Ectodermal cell (in vitro differentiated cells): ENCODE measurements around the gene SORCS2.

ENCODE experiments used
- H3K27ac ChIP-seq: 2 replicates; pipeline ENCODE4 v1.7.0; 2013; ENCODE audit warnings: mild to moderate bottlenecking, low read depth, low read length; ENCODE audit not compliant: insufficient read depth, poor library complexity, severe bottlenecking
- H3K27me3 ChIP-seq: 2 replicates; pipeline ENCODE4 v1.7.0; 2013; ENCODE audit warnings: mild to moderate bottlenecking, low read length; ENCODE audit not compliant: insufficient read depth, control insufficient read depth, poor library complexity, severe bottlenecking
- H3K36me3 ChIP-seq: one replicate; pipeline ENCODE4 v1.7.0; 2013; ENCODE audit warnings: low read length; ENCODE audit not compliant: control insufficient read depth, insufficient read depth
- H3K4me1 ChIP-seq: one replicate; pipeline ENCODE4 v1.7.0; 2013; ENCODE audit warnings: low read length; ENCODE audit not compliant: control insufficient read depth, insufficient read depth
- H3K4me3 ChIP-seq: 2 replicates; pipeline ENCODE4 v1.7.0; 2013; ENCODE audit warnings: low read depth, low read length, control low read depth; ENCODE audit not compliant: insufficient read depth
- H3K9me3 ChIP-seq: 2 replicates; pipeline ENCODE4 v1.7.0; 2013; ENCODE audit warnings: mild to moderate bottlenecking, low read length, moderate library complexity; ENCODE audit not compliant: control insufficient read depth
- WGBS, 2 experiments: methylation state at CpG; one replicate each; pipeline ENCODE4 v1.1.7; 2013; ENCODE audit warnings: missing lambda C conversion rate in 2 of 2; 5-methylcytosine and 5-hydroxymethylcytosine counted together

Gene SORCS2

GRCh38 chr4:7389719-7390118, 197.4 kb downstream of the SORCS2 start:
- Histone ChIP-seq H3K9me3 (no peaks in the 10 kb centered on the region), H3K4me3 (no peak overlapping the region), H3K27ac (no peak overlapping the region), H3K36me3 (no peaks in the 10 kb centered on the region), H3K4me1 (peaks cover 20% of the 10 kb centered on the region), H3K27me3 (no peaks in the 10 kb centered on the region)
- 68 to 78% methylated on average over 12 of the region's 12 CpGs for WGBS, 2 experiments

GRCh38 chr4:7390336-7390735, 198.0 kb downstream of the SORCS2 start:
- peaks cover 26% of the 10 kb centered on the region for H3K4me1 ChIP-seq
- no peak overlapping the region for H3K4me3 ChIP-seq
- WGBS, 2 experiments = 92 to 93% methylated on average over 13 of the region's 13 CpGs
- no peak overlapping the region for H3K27ac ChIP-seq
- no peaks in the 10 kb centered on the region for H3K27me3 ChIP-seq
- no peaks in the 10 kb centered on the region for H3K36me3 ChIP-seq
- no peaks in the 10 kb centered on the region for H3K9me3 ChIP-seq

- WGBS, 2 experiments = 90 to 92% methylated on average over 18 of the region's 18 CpGs
- H3K27ac ChIP-seq = no peak overlapping the region
- no peak overlapping the region for H3K4me3 ChIP-seq
- H3K27me3 ChIP-seq = no peaks in the 10 kb centered on the region
- H3K4me1 ChIP-seq = peaks cover 26% of the 10 kb centered on the region
- no peaks in the 10 kb centered on the region for H3K36me3 ChIP-seq
- H3K9me3 ChIP-seq = no peaks in the 10 kb centered on the region
Measured at GRCh38 chr4:7390906-7391636, 198.7 kb downstream of the SORCS2 start.

- H3K4me3 ChIP-seq = no peak overlapping the region
- no peaks in the 10 kb centered on the region for H3K36me3 ChIP-seq
- peaks cover 29% of the 10 kb centered on the region for H3K4me1 ChIP-seq
- H3K27me3 ChIP-seq = no peaks in the 10 kb centered on the region
- no peak overlapping the region for H3K27ac ChIP-seq
- 88 to 89% methylated on average over 18 of the region's 18 CpGs for WGBS, 2 experiments
- no peaks in the 10 kb centered on the region for H3K9me3 ChIP-seq
Measured at GRCh38 chr4:7391637-7392437, 199.5 kb downstream of the SORCS2 start.

GRCh38 chr4:7392438-7393421, 200.4 kb downstream of the SORCS2 start:
- Histone ChIP-seq H3K9me3 (no peaks in the 10 kb centered on the region), H3K36me3 (no peaks in the 10 kb centered on the region), H3K4me3 (no peak overlapping the region), H3K27ac (no peak overlapping the region), H3K27me3 (no peaks in the 10 kb centered on the region), H3K4me1 (peaks cover 37% of the 10 kb centered on the region)
- WGBS, 2 experiments = 83 to 84% methylated on average over 32 of the region's 32 CpGs

GRCh38 chr4:7393601-7394575, 201.6 kb downstream of the SORCS2 start:
- no peaks in the 10 kb centered on the region for H3K27me3 ChIP-seq

GRCh38 chr4:7394681-7395451, 202.5 kb downstream of the SORCS2 start:
- Histone ChIP-seq H3K4me3 (no peak overlapping the region), H3K4me1 (peaks cover 41% of the 10 kb centered on the region)
- 85 to 88% methylated on average over 21 of the region's 21 CpGs for WGBS, 2 experiments

More at GRCh38 chr4:7393601-7394575, 201.6 kb downstream of the SORCS2 start:
- Histone ChIP-seq H3K27ac (no peak overlapping the region), H3K36me3 (no peaks in the 10 kb centered on the region), H3K9me3 (no peaks in the 10 kb centered on the region), H3K4me1 (peaks cover 39% of the 10 kb centered on the region), H3K4me3 (no peak overlapping the region)
- WGBS, 2 experiments = 85 to 86% methylated on average over 29 of the region's 29 CpGs

GRCh38 chr4:7395645-7396044, 203.3 kb downstream of the SORCS2 start:
- no peak overlapping the region for H3K4me3 ChIP-seq
- peaks cover 35% of the 10 kb centered on the region for H3K4me1 ChIP-seq
- no peaks in the 10 kb centered on the region for H3K9me3 ChIP-seq
- no peaks in the 10 kb centered on the region for H3K27me3 ChIP-seq
- WGBS, 2 experiments = 94% methylated on average over 8 of the region's 8 CpGs
- no peaks in the 10 kb centered on the region for H3K36me3 ChIP-seq
- no peak overlapping the region for H3K27ac ChIP-seq

More at GRCh38 chr4:7394681-7395451, 202.5 kb downstream of the SORCS2 start:
- H3K27ac ChIP-seq = no peak overlapping the region
- H3K36me3 ChIP-seq = no peaks in the 10 kb centered on the region
- no peaks in the 10 kb centered on the region for H3K9me3 ChIP-seq
- no peaks in the 10 kb centered on the region for H3K27me3 ChIP-seq
